SH-SY5Y (cell line): ENCODE measurements around the gene TSC2.
A peak's percentile ranks its signal among the peaks of the same experiment; 100 is the strongest.

ENCODE experiments used
- GATA2 ChIP-seq: IDR thresholded peaks from 2 replicates; pipeline ENCODE4 v1.6.1; 2011; ENCODE audit warnings: mild to moderate bottlenecking, low read depth, low read length
- GATA3 ChIP-seq: IDR thresholded peaks from 2 replicates; pipeline ENCODE4 v1.6.1; 2011; ENCODE audit warnings: low read depth, mild to moderate bottlenecking, low read length, moderate library complexity

TSC2 gene

GRCh38 chr16:2031081-2031577 is 16.7 kb upstream of the TSC2 start:
- TF ChIP-seq GATA3: no peak
- no peak for TF ChIP-seq GATA2

- no peak for TF ChIP-seq GATA3
- TF ChIP-seq GATA2: no peak
These were observed 15.3 kb upstream of the TSC2 start for GRCh38 chr16:2032285-2033056.

DNA sequence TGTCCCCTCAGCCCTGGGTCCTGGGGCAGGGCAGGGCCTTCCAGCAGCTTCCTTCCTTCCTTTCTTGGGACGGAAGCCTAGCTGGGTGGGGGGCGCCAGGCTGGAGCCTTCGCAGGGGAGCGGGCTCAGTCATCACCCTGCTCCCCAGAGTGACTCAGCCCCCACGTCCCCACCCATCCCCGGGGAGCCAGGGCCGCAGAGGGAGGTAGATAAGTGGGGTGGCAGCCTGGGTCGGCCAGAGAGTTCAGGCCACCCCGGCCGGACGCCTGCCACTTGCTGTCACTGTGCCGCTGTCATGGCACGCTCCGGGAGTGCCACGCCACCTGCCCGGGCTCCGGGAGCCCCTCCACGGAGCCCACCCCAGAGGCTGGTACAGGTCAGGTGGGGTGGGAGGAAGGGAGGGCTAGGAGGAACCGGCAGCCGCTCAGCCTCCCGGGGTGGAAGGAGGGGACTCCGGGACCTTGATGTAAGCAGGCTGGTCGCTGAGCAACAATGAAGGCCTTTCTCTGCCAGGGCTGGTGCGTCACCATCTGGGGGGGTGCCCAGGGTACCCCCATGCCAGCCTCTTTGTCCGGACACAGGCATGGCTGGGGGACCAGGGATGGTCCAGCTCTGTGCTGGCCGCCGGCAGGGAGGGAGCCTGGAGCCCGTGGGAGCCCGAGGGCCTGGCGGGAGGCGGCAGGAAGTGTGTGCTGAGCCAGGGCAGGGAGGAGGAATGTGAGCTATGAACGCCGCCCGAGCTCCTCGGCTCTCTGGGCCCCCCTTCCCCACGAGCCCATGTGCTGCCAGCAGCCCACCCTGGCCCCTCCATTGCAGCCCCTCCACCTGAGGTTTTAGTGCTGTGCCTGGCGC is 14.5 kb upstream of the TSC2 start:
- TF ChIP-seq GATA2 (no peak), GATA3 (no peak)

DNA sequence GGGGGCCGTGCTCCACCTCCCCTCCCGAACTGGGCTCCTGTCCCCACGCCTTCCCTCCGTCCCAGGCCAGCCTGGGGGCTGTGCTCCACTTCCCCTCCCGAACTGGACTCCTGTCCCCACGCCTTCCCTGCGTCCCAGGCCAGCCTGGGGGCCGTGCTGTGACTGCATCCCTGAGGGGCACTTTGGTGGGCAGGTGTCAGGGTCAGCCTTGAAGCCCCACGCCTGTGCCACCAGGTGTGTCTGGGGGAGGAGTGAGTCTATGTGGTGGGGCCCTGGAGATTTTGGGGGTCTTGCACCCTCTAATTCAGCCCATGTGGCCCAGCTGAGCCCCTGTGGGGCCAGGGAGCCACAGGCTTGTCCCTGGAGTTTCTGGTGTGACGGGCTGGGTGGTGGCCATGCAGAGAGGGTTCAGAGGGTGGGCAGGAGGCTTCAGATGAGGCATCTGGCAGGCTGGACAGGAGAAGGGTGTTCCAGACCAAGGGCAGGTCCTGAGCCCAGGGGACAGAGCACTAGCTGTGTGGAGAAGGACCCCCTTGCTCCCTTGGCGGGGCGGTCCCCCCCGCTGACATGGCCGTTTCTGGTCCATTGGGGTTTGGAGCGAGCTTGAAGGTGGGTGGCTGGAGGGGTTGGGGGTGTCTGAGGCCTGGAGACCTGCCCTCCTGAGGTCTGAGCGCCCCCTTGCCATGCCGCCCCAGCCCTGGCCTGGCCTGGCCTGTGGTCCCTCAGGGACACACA is 12.9 kb upstream of the TSC2 start:
- TF ChIP-seq GATA2 (no peak), GATA3 (no peak)

DNA sequence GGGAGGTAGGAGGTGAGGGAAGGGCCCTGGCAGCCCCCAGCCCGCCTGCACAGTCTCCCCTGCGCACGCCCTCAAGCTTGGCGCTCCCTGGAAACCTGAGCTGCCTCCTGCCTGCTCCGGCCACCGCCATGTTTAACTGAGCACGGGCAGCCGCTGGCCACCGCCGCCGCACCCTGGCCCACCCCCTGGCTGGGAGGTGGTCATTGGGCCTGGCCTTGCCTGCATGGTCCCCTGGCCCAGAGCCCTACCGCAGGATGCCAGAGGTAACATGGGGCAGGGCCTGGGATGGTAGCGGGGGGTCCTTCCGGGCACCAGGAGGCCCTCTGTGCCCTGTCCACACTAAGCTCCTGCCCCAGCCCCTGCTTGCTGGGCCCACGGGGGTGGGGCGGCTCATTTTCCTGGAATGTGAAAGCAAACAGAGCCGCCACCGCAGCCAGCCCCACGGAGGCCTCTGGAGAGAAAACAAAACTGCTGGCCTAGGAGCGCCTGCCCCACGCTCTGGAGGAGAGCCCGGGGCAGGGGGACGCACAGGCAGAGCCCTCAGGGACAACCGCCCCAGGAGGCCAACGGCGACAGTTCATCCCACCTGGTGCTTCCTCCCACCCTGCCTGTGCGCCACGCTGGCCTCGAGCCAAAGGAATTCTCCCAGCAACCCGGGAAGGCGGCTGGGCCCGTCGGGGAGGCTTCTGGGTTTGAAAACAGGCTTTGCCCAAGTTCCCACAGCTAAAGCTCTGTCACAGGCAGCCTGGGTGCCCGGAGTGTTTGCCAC is 12.2 kb upstream of the TSC2 start:
- TF ChIP-seq GATA2 (no peak), GATA3 (no peak)

- TF ChIP-seq GATA2: no peak
- no peak for TF ChIP-seq GATA3
These were observed 11.4 kb upstream of the TSC2 start for GRCh38 chr16:2036200-2036966.

- TF ChIP-seq GATA2 (no peak), GATA3 (no peak)
These were observed 10.7 kb upstream of the TSC2 start for GRCh38 chr16:2037115-2037514.

DNA sequence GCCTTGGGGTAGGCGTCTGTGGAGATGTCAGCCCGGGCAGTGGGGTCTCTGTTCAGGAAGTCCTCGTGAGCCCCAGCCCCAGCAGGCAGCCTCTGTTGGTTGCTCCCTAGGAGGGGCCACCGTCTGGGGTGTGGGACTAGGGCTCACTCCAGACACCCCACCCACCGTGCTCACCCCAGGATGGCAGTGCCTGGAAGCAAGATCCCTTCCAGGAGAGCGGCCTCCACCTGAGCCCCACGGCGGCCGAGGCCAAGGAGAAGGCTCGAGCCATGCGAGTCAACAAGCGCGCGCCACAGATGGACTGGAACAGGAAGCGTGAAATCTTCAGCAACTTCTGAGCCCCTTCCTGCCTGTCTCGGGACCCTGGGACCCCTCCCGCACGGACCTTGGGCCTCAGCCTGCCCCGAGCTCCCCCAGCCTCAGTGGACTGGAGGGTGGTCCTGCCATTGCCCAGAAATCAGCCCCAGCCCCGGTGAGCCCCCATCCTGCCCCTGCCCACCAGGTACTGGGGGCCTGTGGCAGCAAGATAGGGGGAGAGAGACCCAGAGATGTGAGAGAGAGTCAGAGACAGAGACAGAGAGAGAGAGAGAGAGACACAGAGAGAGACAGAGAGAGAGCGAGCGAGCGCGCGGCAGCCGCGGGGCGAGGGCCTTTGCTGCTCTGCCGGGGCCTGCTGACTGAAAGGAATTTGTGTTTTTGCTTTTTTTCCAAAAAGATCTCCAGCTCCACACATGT is 10.0 kb upstream of the TSC2 start:
- no peak for TF ChIP-seq GATA2
- no peak for TF ChIP-seq GATA3

DNA sequence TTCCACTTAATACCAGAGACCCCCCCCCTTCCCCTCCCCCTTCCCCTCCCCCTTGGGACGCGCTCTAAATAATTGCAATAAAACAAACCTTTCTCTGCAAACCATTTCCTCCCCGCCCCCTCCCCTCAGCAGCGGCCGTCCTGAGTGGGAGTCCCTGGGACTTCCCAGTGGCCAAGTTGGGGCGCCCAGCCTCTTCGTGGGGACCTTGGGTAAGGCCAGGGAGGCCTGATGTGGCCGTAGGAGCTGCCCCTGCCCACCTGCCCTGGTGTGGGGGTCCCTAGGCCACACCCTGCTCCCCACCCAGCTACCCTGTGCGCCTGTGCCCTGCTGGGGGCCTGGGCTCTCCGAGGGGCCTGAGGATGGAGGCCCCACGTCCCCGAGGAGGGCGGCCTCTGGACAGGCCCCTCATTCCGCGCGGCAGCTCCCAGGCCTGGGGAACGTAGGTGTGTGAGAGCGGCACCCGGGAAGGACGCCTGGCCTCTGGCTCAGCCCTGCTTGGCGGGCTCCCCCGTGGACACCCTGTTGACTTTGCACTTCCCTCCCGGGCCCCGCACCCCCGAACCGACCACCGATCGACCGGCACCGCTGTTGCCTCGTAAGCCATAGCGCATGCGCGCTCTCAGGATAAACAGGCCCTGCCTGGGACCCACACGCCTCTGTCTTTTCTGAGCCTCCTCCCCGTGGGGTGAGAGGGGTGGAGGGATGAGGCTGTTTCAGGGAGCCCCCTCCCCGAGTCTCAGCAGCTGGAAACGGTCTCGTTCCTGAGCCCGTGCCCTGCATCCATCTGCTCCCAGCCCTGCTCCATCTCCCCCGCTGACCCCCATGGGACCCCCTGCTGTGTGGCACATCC is 9.2 kb upstream of the TSC2 start:
- TF ChIP-seq GATA2 (no peak), GATA3 (no peak)

DNA sequence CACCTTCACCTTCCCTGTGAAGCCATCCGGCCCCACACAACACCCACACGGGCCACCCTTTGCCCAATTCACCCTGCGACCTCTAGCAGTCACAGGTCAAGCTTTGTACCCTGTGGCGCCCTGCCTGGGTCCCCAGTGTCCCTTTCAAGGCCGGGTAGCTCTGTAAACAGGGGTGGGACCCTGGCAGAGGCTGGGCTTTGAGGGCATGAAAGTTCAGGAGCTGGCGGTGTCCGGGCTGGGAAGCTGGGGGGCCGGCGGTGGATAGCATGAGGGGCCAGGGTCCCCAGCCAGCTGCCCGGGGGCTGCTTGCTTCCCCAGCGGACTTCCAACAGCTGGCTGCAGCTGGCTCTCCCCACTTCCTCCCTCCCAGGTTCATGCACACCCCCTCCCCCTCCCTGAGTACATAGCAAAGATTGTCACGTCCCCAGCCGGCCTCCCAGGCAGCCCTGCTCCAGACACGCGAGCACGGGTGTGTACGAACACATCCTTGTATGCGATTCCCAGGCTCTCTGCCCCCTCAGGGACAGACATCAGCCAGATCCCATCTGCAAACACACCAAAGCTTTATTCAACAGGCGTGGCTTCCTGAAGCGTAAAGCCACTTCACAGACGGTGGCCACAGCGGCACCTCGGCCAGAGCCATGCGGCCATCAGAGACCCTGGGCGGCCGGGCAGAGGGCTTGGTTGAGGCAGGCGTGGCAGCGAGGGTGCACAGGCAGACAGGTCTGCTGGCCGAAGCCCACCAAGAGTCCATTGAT is 8.3 kb upstream of the TSC2 start:
- no peak for TF ChIP-seq GATA3
- TF ChIP-seq GATA2: peak; percentile 26; the same call in 1 of the 2 replicates
